Transverse colon (tissue), 4 donors: ENCODE data around the gene KRT7. TPM values are rescaled to one million over a fixed set of nuclear protein-coding genes. Genes with fewer than 3 reads are reported as not detected.
A peak's percentile ranks its signal among the peaks of the same experiment; 100 is the strongest.

Source experiments
- DNase-seq: peaks from one replicate; pipeline ENCODE4 v3.0.0-alpha.2; 2019
- H3K27ac ChIP-seq, 4 donors: fragments of 200-600 bp; sonication (generic); 2 replicates each; pipeline ENCODE4 v1.5.1; 2016 to 2018; ENCODE audit warnings: inconsistent platforms in 4 of 4
- H3K27me3 ChIP-seq: fragments of 200-600 bp; sonication (generic); 2 replicates; pipeline ENCODE4 v1.5.1; 2017; ENCODE audit warnings: inconsistent platforms
- H3K36me3 ChIP-seq, 4 donors: fragments of 200-600 bp; sonication (generic); 2 replicates each; pipeline ENCODE4 v1.5.1; 2017 to 2019; ENCODE audit warnings: inconsistent platforms in 4 of 4
- H3K4me1 ChIP-seq, 4 donors: fragments of 200-600 bp; sonication (generic); 2 replicates each; pipeline ENCODE4 v1.5.1; 2017 to 2020; ENCODE audit warnings: inconsistent platforms in 4 of 4
- H3K4me3 ChIP-seq, 4 donors: fragments of 200-600 bp; sonication (generic); 1 replicate in 1 of 4; 2 replicates in 3 of 4; pipeline versions ENCODE4 v1.5.1 to v1.6.1; 2017 to 2019; ENCODE audit warnings: inconsistent platforms in 4 of 4
- H3K9me3 ChIP-seq, 2 donors: fragments of 200-600 bp; sonication (generic); 2 replicates each; pipeline ENCODE4 v1.5.1; 2017 to 2019; ENCODE audit warnings: inconsistent platforms in 2 of 2
- CTCF ChIP-seq, 5 experiments: fragments of 200-600 bp in 3 of 5; fragments of 450-650 bp in 2 of 5; sonication (generic) in 3 of 5; IDR thresholded peaks; 1 replicate in 2 of 5; 2 replicates in 3 of 5; pipeline ENCODE4 v1.5.1; 2016 to 2017; ENCODE audit warnings: antibody characterized with exemption in 5 of 5, inconsistent platforms in 3 of 5, mild to moderate bottlenecking in 2 of 5, moderate library complexity in 1 of 5
- EP300 ChIP-seq: sonication (generic); formaldehyde crosslinking; IDR thresholded peaks from one replicate; pipeline ENCODE4 v1.6.1; 2017; ENCODE audit warnings: antibody characterized with exemption, low read depth
- POLR2A ChIP-seq: fragments of 450-650 bp; IDR thresholded peaks from one replicate; pipeline ENCODE4 v1.6.1; 2016; ENCODE audit warnings: antibody characterized with exemption, mild to moderate bottlenecking, moderate library complexity
- POLR2AphosphoS5 ChIP-seq, 3 donors: sonication (generic); formaldehyde crosslinking; IDR thresholded peaks; one replicate each; pipeline ENCODE4 v1.6.1; 2016; ENCODE audit warnings: antibody characterized with exemption in 3 of 3
- WGBS, 2 donors: methylation state at CpG; one replicate each; pipeline ENCODE4 v1.1.5; 2018; ENCODE audit warnings: low coverage in 1 of 2; 5-methylcytosine and 5-hydroxymethylcytosine counted together
- in situ Hi-C, 4 donors: fragments of 200-750 bp; cut with MboI; loops; one replicate each; pipeline versions ENCODE4 v1.15.0 to v1.15.1; 2017; ENCODE audit warnings: low sequenced_read_pairs in 3 of 4, low pct_ligation_motif_present in 1 of 4, low pct_unique_long_range_greater_than_20kb in 1 of 4
- intact Hi-C: fragments of 100-400 bp; cut with DNase I; formaldehyde crosslinking; loops from one replicate; pipeline ENCODE4 v1.15.1; 2023; ENCODE audit warnings: low total_unique reads
- total RNA-seq, 4 donors: library from RNA; depleted of rRNA; stranded (reverse); fragments of >200 nt; gene quantifications; one replicate each; pipeline ENCODE4 v1.1.0, GENCODE V29; 2016

Gene KRT7
- total RNA-seq, 4 donors from 2014 or later: 0.75 to 1.6 (median 0.95) TPM; not detected in 1

- H3K4me1 ChIP-seq: peaks cover 4 to 23% (median 11%) of the 10 kb centered on the region in 4 donors
- 19% methylated on average over 29 of the region's 32 CpGs; no CpG with 5 or more reads in 1 of the 2 donors for WGBS, 2 donors
- H3K4me3 ChIP-seq: peak overlapping the region in 1 of 4 donors; percentile 37
- in situ Hi-C loops: no loop called here
- DNase-seq: peak; percentile 81
- peak overlapping the region; percentile 55 to 76 (median 68) for H3K27ac ChIP-seq
- no peaks in the 10 kb centered on the region for H3K36me3 ChIP-seq
- intact Hi-C loops: loop anchor here (10.0 kb wide), 1 partner anchor 124 kb away; no protein-coding TSS in a partner anchor
- no peak for TF ChIP-seq EP300
- peak; percentile 72 to 99 (median 95) for TF ChIP-seq CTCF (IDR thresholded peaks at IDR 0.05)
- peaks cover 8% of the 10 kb centered on the region for H3K27me3 ChIP-seq
- H3K9me3 ChIP-seq: no peaks in the 10 kb centered on the region
Measured at GRCh38 chr12:52278575-52279421, 45.8 kb downstream of the KRT7 start.

GRCh38 chr12:52279422-52280318 lies 46.6 kb downstream of the KRT7 start:
- H3K27ac ChIP-seq: peak overlapping the region; percentile 55 to 76 (median 68)
- 77 to 81% methylated on average over 5 to 14 of the region's 14 CpGs for WGBS, 2 donors

GRCh38 chr12:52280319-52280795 lies 47.3 kb downstream of the KRT7 start:
- Histone ChIP-seq H3K27ac (peak overlapping the region; percentile 55 to 76 (median 68)), H3K4me1 (peaks cover 4 to 23% (median 11%) of the 10 kb centered on the region in 4 donors), H3K9me3 (no peaks in the 10 kb centered on the region), H3K36me3 (no peaks in the 10 kb centered on the region), H3K4me3 (no peak overlapping the region), H3K27me3 (peaks cover 5% of the 10 kb centered on the region)
- intact Hi-C loops: no loop called here
- no peak for TF ChIP-seq POLR2A
- peak; percentile 90 for TF ChIP-seq EP300
- TF ChIP-seq CTCF (IDR thresholded peaks at IDR 0.05): no peak
- TF ChIP-seq POLR2AphosphoS5 (IDR thresholded peaks at IDR 0.05): peak; percentile 37 to 50 (median 41)
- in situ Hi-C loops: no loop called here
- WGBS, 2 donors: 46% methylated on average over 3 of the region's 3 CpGs; no CpG with 5 or more reads in 1 of the 2 donors
- peak; percentile 58 for DNase-seq

More at GRCh38 chr12:52279422-52280318, 46.6 kb downstream of the KRT7 start:
- peaks cover 4 to 23% (median 11%) of the 10 kb centered on the region in 4 donors for H3K4me1 ChIP-seq
- H3K9me3 ChIP-seq: no peaks in the 10 kb centered on the region
- H3K4me3 ChIP-seq: no peak overlapping the region
- in situ Hi-C loops (no loop called here), intact Hi-C loops (loop anchor here (10.0 kb wide), 1 partner anchor 125 kb away; no protein-coding TSS in a partner anchor)
- H3K27me3 ChIP-seq: peaks cover 5% of the 10 kb centered on the region
- H3K36me3 ChIP-seq: no peaks in the 10 kb centered on the region
- DNase-seq: no peak
- TF ChIP-seq EP300: no peak
- TF ChIP-seq CTCF (IDR thresholded peaks at IDR 0.05): peak in 1 of 5 experiments; percentile 14
